Muscle of leg (tissue), 11 donors: ENCODE results near the gene UBB. TPM values are rescaled to one million over a fixed set of nuclear protein-coding genes. Genes with fewer than 3 reads are reported as not detected.
A peak's percentile ranks its signal among the peaks of the same experiment; 100 is the strongest.

Source experiments
- DNase-seq: peaks from one replicate; pipeline ENCODE4 v3.0.0; 2013
- H3K27ac ChIP-seq: one replicate; pipeline ENCODE4 v1.5.1; 2013; ENCODE audit warnings: mild to moderate bottlenecking, low read length, control low read depth
- H3K27me3 ChIP-seq: one replicate; pipeline ENCODE4 v1.6.1; 2013; ENCODE audit warnings: low read length; ENCODE audit not compliant: control insufficient read depth, insufficient read depth
- H3K36me3 ChIP-seq: one replicate; pipeline ENCODE4 v1.6.1; 2013; ENCODE audit warnings: low read length; ENCODE audit not compliant: control insufficient read depth, insufficient read depth
- H3K4me1 ChIP-seq: one replicate; pipeline ENCODE4 v1.6.1; 2013; ENCODE audit warnings: low read length; ENCODE audit not compliant: control insufficient read depth, insufficient read depth
- H3K4me3 ChIP-seq: one replicate; pipeline ENCODE4 v1.5.1; 2013; ENCODE audit warnings: low read length, control low read depth
- H3K9me3 ChIP-seq: replicated peaks from 2 replicates; pipeline ENCODE4 v1.6.1; 2013; ENCODE audit warnings: low read depth, low read length; ENCODE audit not compliant: control insufficient read depth
- WGBS: methylation state at CpG from one replicate; pipeline ENCODE4 v1.1.5; 2013; ENCODE audit warnings: missing lambda C conversion rate; ENCODE audit not compliant: insufficient coverage; 5-methylcytosine and 5-hydroxymethylcytosine counted together
- polyA plus RNA-seq, 8 donors: library from polyadenylated mRNA; unstranded; fragments of 120-200 nt; gene quantifications; one replicate each; pipeline versions ENCODE4 v1.2.1 to v1.2.3, GENCODE V29; 2013; ENCODE audit warnings: inconsistent platforms in 1 of 8, low replicate concordance in 1 of 8; ENCODE audit not compliant: insufficient read length in 8 of 8, insufficient read depth in 1 of 8
- total RNA-seq: library from RNA; stranded (reverse); fragments of 120-200 nt; gene quantifications from one replicate; pipeline ENCODE4 v1.2.4, GENCODE V29; 2013

The UBB gene
- total and polyA plus RNA-seq, 9 donors = 1,526 to 1,829 (median 1,697) TPM

GRCh38 chr17:16415031-16415924, 34.4 kb downstream of the UBB start, which contains the start of gene TRPV2:
TRPV2 (plus strand) TSS chr17:16415571; CDS start chr17:16417669, 2,098 bp downstream.
- WGBS = 12% methylated on average over 7 of the region's 21 CpGs

GRCh38 chr17:16417399-16417798, 36.5 kb downstream of the UBB start:
- no peaks in the 10 kb centered on the region for H3K9me3 ChIP-seq
- WGBS = 86% methylated on average over 1 of the region's 7 CpGs
- H3K27ac ChIP-seq = peak overlapping the region; percentile 59
- H3K4me3 ChIP-seq = no peak overlapping the region
- H3K4me1 ChIP-seq = peaks cover 42% of the 10 kb centered on the region
- no peaks in the 10 kb centered on the region for H3K27me3 ChIP-seq
- peaks cover 5% of the 10 kb centered on the region for H3K36me3 ChIP-seq
- DNase-seq = no peak

More at GRCh38 chr17:16415031-16415924, 34.4 kb downstream of the UBB start, which contains the start of gene TRPV2:
- no peak for DNase-seq
- H3K27ac ChIP-seq = peak within 1 kb of the TSS; percentile 82
- peak within 1 kb of the TSS; percentile 47 for H3K4me3 ChIP-seq
- peaks cover 42% of the 10 kb centered on the region for H3K4me1 ChIP-seq
- no peaks in the 10 kb centered on the region for H3K9me3 ChIP-seq
- H3K36me3 ChIP-seq = peaks cover 5% of the 10 kb centered on the region
- H3K27me3 ChIP-seq = no peaks in the 10 kb centered on the region

GRCh38 chr17:16417896-16418684, 37.2 kb downstream of the UBB start:
- Histone ChIP-seq H3K9me3 (no peaks in the 10 kb centered on the region), H3K27ac (peak overlapping the region; percentile 59), H3K4me1 (peaks cover 42% of the 10 kb centered on the region), H3K36me3 (peaks cover 5% of the 10 kb centered on the region), H3K4me3 (no peak overlapping the region), H3K27me3 (no peaks in the 10 kb centered on the region)
- 56% methylated on average over 3 of the region's 7 CpGs for WGBS
- peak; percentile 67 for DNase-seq

- no peak overlapping the region for H3K4me3 ChIP-seq
- DNase-seq = no peak
- no CpG with 5 or more reads among the region's 2 CpGs for WGBS
- H3K4me1 ChIP-seq = peaks cover 42% of the 10 kb centered on the region
- H3K27ac ChIP-seq = peak overlapping the region; percentile 59
- H3K9me3 ChIP-seq = no peaks in the 10 kb centered on the region
- H3K27me3 ChIP-seq = no peaks in the 10 kb centered on the region
- peaks cover 5% of the 10 kb centered on the region for H3K36me3 ChIP-seq
These were observed 37.8 kb downstream of the UBB start for GRCh38 chr17:16418685-16419068.

GRCh38 chr17:16419074-16419928, 38.4 kb downstream of the UBB start:
- Histone ChIP-seq H3K4me3 (no peak overlapping the region), H3K27me3 (no peaks in the 10 kb centered on the region), H3K36me3 (peaks cover 5% of the 10 kb centered on the region), H3K9me3 (no peaks in the 10 kb centered on the region), H3K4me1 (peaks cover 42% of the 10 kb centered on the region), H3K27ac (no peak overlapping the region)
- WGBS = 73% methylated on average over 5 of the region's 8 CpGs
- no peak for DNase-seq

- Histone ChIP-seq H3K27ac (no peak overlapping the region), H3K36me3 (peaks cover 5% of the 10 kb centered on the region), H3K4me1 (peaks cover 42% of the 10 kb centered on the region), H3K9me3 (no peaks in the 10 kb centered on the region), H3K4me3 (no peak overlapping the region), H3K27me3 (no peaks in the 10 kb centered on the region)
- 85% methylated on average over 6 of the region's 10 CpGs for WGBS
- DNase-seq = no peak
These were observed 39.0 kb downstream of the UBB start for GRCh38 chr17:16419929-16420271.

GRCh38 chr17:16422416-16422815, 41.5 kb downstream of the UBB start:
- 75% methylated on average over 7 of the region's 7 CpGs for WGBS
- peaks cover 35% of the 10 kb centered on the region for H3K4me1 ChIP-seq
- H3K36me3 ChIP-seq = peaks cover 5% of the 10 kb centered on the region
- H3K9me3 ChIP-seq = no peaks in the 10 kb centered on the region
- no peak overlapping the region for H3K4me3 ChIP-seq
- H3K27me3 ChIP-seq = no peaks in the 10 kb centered on the region
- H3K27ac ChIP-seq = no peak overlapping the region
- DNase-seq = no peak

- no peaks in the 10 kb centered on the region for H3K9me3 ChIP-seq
- H3K27ac ChIP-seq = no peak overlapping the region
- DNase-seq = no peak
- H3K36me3 ChIP-seq = no peaks in the 10 kb centered on the region
- no peak overlapping the region for H3K4me3 ChIP-seq
- 85% methylated on average over 4 of the region's 10 CpGs for WGBS
- peaks cover 33% of the 10 kb centered on the region for H3K4me1 ChIP-seq
- H3K27me3 ChIP-seq = no peaks in the 10 kb centered on the region
These were observed 42.5 kb downstream of the UBB start for GRCh38 chr17:16423226-16423872.

GRCh38 chr17:16425202-16425601, 44.3 kb downstream of the UBB start:
- H3K4me3 ChIP-seq = no peak overlapping the region
- H3K27me3 ChIP-seq = no peaks in the 10 kb centered on the region
- no peaks in the 10 kb centered on the region for H3K9me3 ChIP-seq
- no peak for DNase-seq
- peak overlapping the region; percentile 49 for H3K27ac ChIP-seq
- whole genome bisulfite sequencing = no CpG with 5 or more reads among the region's 6 CpGs
- H3K36me3 ChIP-seq = no peaks in the 10 kb centered on the region
- H3K4me1 ChIP-seq = peaks cover 27% of the 10 kb centered on the region
